Lower leg skin (tissue), 4 donors: ENCODE measurements around the gene EXOC3L2. TPM values are rescaled to one million over a fixed set of nuclear protein-coding genes. Genes with fewer than 3 reads are reported as not detected.

ENCODE experiments used
- DNase-seq, 2 donors: peaks; one replicate each; pipeline ENCODE4 v3.0.0-alpha.2; 2019; ENCODE audit warnings: low spot score in 2 of 2
- H3K4me3 ChIP-seq: fragments of 200-600 bp; sonication (generic); 2 replicates; pipeline ENCODE4 v1.5.1; 2017; ENCODE audit warnings: mild to moderate bottlenecking, low read depth; ENCODE audit not compliant: poor library complexity, severe bottlenecking
- POLR2A ChIP-seq, 2 donors: fragments of 450-650 bp; IDR thresholded peaks; one replicate each; pipeline ENCODE4 v1.6.1; 2016 to 2017; ENCODE audit warnings: antibody characterized with exemption in 2 of 2, mild to moderate bottlenecking in 1 of 2, moderate library complexity in 1 of 2
- WGBS, 2 donors: methylation state at CpG; one replicate each; pipeline ENCODE4 v1.1.5; 2018; 5-methylcytosine and 5-hydroxymethylcytosine counted together
- intact Hi-C: fragments of 100-400 bp; cut with DNase I; formaldehyde crosslinking; loops from one replicate; pipeline ENCODE4 v1.15.0; 2023; ENCODE audit warnings: low total_unique reads
- total RNA-seq, 4 donors: library from RNA; depleted of rRNA; stranded (reverse); fragments of >200 nt; gene quantifications; one replicate each; pipeline ENCODE4 v1.1.0, GENCODE V29; 2016
- TF ChIP-seq, protein P1 (sequence below), 3 donors: fragments of 450-650 bp; IDR thresholded peaks; one replicate each; pipeline ENCODE4 v1.5.1; 2016; ENCODE audit warnings: antibody characterized with exemption in 3 of 3, mild to moderate bottlenecking in 3 of 3, moderate library complexity in 2 of 3

Gene EXOC3L2
- total RNA-seq, 4 donors from 2014 or later, result 1.2 to 4.5 (median 1.6) TPM

DNA sequence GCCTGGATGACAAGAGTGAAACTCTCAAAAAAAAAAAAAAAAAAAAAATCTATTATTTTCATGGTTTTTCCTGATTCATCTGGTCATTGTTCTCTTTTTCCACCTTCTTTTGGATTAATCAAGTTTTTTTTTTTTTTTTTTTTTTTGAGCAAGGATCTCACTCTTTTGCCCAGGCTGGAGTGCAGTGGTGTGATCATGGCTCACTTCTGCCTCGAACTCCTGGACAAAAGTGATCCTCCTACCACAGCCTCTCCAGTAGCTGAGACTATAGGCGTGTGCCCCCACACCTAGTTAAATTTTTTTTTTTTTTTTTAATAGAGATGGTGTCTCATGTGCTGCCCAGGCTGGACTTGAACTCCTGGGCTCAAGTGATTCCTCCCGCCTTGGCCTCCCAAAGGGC lies 38.9 kb downstream of the EXOC3L2 start:
- intact Hi-C loops, result no loop called here
- DNase-seq, result no peak
- no peak for TF ChIP-seq POLR2A (IDR thresholded peaks at IDR 0.05)
- TF ChIP-seq, protein P1, sequence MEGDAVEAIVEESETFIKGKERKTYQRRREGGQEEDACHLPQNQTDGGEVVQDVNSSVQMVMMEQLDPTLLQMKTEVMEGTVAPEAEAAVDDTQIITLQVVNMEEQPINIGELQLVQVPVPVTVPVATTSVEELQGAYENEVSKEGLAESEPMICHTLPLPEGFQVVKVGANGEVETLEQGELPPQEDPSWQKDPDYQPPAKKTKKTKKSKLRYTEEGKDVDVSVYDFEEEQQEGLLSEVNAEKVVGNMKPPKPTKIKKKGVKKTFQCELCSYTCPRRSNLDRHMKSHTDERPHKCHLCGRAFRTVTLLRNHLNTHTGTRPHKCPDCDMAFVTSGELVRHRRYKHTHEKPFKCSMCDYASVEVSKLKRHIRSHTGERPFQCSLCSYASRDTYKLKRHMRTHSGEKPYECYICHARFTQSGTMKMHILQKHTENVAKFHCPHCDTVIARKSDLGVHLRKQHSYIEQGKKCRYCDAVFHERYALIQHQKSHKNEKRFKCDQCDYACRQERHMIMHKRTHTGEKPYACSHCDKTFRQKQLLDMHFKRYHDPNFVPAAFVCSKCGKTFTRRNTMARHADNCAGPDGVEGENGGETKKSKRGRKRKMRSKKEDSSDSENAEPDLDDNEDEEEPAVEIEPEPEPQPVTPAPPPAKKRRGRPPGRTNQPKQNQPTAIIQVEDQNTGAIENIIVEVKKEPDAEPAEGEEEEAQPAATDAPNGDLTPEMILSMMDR (IDR thresholded peaks at IDR 0.05), result no peak
- H3K4me3 ChIP-seq, result no peak overlapping the region
- 95% methylated on average over 3 of the region's 3 CpGs for WGBS, 2 donors

DNA sequence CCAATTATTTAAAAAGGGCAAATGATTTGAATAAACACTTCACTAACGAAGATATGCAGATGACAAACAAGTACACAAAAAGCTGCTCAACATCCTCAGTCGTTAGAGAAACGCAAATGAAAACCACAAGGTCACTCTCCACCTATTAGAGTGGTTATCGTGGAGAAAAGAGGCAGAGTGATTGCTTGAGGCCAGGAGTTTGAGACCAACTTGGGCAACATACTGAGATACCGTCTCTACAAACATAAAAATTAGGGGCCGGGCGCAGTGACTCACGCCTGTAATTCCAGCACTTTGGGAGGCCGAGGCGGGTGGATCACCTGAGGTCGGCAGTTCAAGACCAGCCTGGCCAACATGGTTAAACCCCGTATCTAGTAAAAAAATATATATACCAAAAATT lies 39.4 kb downstream of the EXOC3L2 start:
- DNase-seq, result no peak
- 85% methylated on average over 12 of the region's 12 CpGs for WGBS, 2 donors
- intact Hi-C loops, result no loop called here
- H3K4me3 ChIP-seq, result no peak overlapping the region
- TF ChIP-seq, protein P1 (IDR thresholded peaks at IDR 0.05), result no peak
- TF ChIP-seq POLR2A (IDR thresholded peaks at IDR 0.05), result no peak

DNA sequence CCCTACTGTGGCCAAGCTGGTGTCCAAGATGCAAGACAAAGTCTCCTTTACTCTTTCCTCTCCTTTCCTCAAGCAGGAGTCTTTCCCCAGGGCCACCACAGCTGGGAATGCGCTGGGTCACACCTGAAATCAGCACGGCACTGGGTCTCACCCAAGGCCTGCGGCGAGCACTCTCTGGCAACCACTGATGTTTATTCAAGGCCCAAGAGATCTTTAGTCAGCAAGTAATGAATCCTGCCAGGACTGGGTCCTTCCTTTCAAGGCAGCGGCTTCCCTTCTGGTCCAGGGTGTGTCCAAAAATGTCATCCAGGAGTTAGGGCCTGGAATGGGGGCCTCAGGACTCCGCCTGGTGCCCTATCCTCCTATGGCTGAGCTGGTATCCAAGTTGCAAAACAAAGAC lies 42.6 kb downstream of the EXOC3L2 start:
- intact Hi-C loops, result no loop called here
- TF ChIP-seq, protein P1 (IDR thresholded peaks at IDR 0.05), result no peak
- TF ChIP-seq POLR2A (IDR thresholded peaks at IDR 0.05), result no peak
- H3K4me3 ChIP-seq, result no peak overlapping the region
- WGBS, 2 donors, result 40 to 58% methylated on average over 6 of the region's 6 CpGs
- DNase-seq, result peak in 1 of 2 donors; percentile 38

DNA sequence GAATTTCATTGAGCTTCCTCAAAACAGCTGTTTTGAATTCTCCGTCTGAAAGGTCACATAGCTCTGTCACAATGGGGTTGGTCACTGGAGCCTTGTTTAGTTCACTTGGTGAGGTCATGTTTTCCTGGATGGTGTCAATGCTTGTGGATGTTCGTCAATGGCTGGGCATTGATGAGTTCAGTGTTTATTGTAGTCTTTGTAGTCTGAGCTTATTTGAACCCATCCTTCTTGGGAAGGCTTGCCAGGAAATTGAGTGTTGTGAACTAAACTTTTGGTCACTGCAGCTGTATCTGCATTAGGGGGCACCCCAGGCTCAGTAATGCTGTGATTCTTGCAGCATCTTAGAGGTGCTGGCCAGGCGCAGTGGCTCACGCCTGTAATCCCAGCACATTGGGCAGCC lies 44.6 kb downstream of the EXOC3L2 start:
- 45 to 66% methylated on average over 4 of the region's 4 CpGs for WGBS, 2 donors

DNA sequence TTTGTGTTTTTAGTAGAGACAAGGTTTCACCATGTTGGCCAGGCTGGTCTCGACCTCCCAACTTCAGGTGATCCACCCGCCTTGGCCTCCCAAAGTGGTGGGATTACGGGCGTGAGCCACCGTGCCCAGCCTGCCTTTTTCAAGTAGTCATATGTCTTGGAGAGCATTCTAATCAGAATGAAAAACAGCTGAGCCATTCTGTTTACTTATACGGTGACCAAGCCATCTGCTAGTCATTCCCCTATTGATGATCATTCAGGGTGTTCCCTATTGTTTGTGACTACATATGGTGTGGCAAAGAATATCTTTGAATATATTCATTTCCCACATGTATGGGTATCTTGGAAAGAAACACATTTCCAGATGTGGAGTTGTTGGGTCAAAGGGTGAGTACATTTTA lies 49.4 kb downstream of the EXOC3L2 start:
- 53 to 79% methylated on average over 6 of the region's 6 CpGs for WGBS, 2 donors
- DNase-seq, result no peak
- TF ChIP-seq, protein P1 (IDR thresholded peaks at IDR 0.05), result no peak
- no peak for TF ChIP-seq POLR2A (IDR thresholded peaks at IDR 0.05)
- H3K4me3 ChIP-seq, result no peak overlapping the region
- intact Hi-C loops, result loop anchor here (10.0 kb wide), 1 partner anchor 49 kb away; the partner anchor contains the start of gene EXOC3L2

More for the DNA sequence above, 44.6 kb downstream of the EXOC3L2 start:
- no peak for DNase-seq
- intact Hi-C loops, result no loop called here
- TF ChIP-seq, protein P1 (IDR thresholded peaks at IDR 0.05), result no peak
- TF ChIP-seq POLR2A (IDR thresholded peaks at IDR 0.05), result no peak
- no peak overlapping the region for H3K4me3 ChIP-seq

DNA sequence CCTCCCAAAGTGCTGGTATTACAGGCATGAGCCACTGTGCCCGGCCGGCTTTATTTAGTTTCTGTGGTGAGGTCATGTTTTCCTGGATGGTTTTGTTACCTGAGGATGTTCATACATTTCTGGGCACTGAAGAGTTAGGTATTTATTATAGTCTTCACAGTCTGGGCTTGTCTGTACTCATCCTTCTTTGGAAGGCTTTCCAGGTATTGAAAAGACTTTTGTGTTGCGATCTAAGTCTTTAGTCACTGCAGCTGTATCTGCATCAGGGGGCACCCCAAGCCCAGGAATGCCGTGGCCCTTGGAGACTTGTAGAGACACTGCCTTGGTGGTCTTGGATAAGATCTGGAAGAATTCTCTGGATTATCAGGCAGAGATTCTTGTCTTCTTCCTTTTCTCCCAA lies 53.8 kb downstream of the EXOC3L2 start:
- DNase-seq, result no peak
- intact Hi-C loops, result loop anchor here (10.0 kb wide), 1 partner anchor 53 kb away; the partner anchor contains the start of gene EXOC3L2
- no peak for TF ChIP-seq POLR2A (IDR thresholded peaks at IDR 0.05)
- TF ChIP-seq, protein P1 (IDR thresholded peaks at IDR 0.05), result no peak
- 56 to 60% methylated on average over 4 of the region's 4 CpGs for WGBS, 2 donors
- H3K4me3 ChIP-seq, result no peak overlapping the region
